ENCODE results near the gene ILKAP. TPM values are rescaled to one million over a fixed set of nuclear protein-coding genes. Genes with fewer than 3 reads are reported as not detected.

ILKAP gene
- polyA plus RNA-seq, 3 donors = 23.2 to 44.2 (median 29.3) TPM

DNA sequence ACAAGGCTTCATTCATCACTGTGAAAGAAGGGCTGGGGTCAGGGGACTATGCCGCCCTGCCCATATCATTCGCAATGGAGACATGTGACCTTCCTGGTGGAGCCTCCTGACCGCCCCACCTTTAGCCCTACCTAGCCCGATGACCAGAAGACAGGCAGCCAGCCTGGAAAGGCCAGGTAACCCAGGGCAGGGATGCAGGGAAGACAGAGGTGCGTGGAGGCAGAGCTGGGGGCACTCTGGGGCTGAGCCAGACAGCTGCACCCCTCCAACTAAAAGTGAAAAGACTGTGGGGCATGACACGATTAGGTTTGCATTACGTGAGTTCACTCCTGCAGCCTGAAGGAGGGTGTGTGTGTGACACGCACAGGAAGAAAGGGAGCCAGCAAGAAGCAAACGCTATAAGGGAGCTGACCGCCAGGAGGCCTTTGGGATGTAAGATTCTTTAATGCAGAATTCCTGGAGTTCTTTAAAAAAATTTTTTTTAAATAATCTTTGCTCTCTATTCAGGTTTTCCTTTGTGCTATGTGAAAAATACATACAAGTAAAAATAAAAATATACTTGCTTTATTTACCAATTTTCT, 40.1 kb upstream of the ILKAP start:
- H3K27me3 Mint-ChIP-seq (ENCODE audit: low read depth in 3 of 3) = peaks cover 24 to 38% (median 27%) of the 10 kb centered on the region in 3 donors
- H2AFZ ChIP-seq (ENCODE audit: insufficient read depth, low read depth, low read length, poor library complexity, severe bottlenecking) = no peak overlapping the region
- H3K9me3 Mint-ChIP-seq = peaks cover 0 to 15% (median 8%) of the 10 kb centered on the region in 7 donors
- H3K36me3 Mint-ChIP-seq = peaks cover 36 to 41% of the 10 kb centered on the region in 2 donors
- 98% methylated on average over 7 of the region's 10 CpGs for WGBS (ENCODE audit: insufficient coverage)
- H3K27ac Mint-ChIP-seq = no peak overlapping the region
- H3K27ac ChIP-seq (ENCODE audit: low read depth in 1 of 2, low read length in 2 of 2) = no peak overlapping the region
- H3K79me2 ChIP-seq (ENCODE audit: insufficient read depth, low read length) = no peaks in the 10 kb centered on the region
- H4K20me1 ChIP-seq (ENCODE audit: insufficient read depth, low read length) = no peaks in the 10 kb centered on the region
- no peak overlapping the region for H3K9ac ChIP-seq (ENCODE audit: insufficient read depth, low read length, poor library complexity, severe bottlenecking)
- intact Hi-C loops (cut with micrococcal nuclease) = loop anchor here (5.0 kb wide), 2 partner anchors 41 to 181 kb away; partner anchors contain the start of genes ILKAP (in 1 of the 2) and SCLY (in 1 of the 2)
- H3K4me1 Mint-ChIP-seq = peaks cover 15% of the 10 kb centered on the region
- no peak overlapping the region for H3K4me2 ChIP-seq (replicated peaks; ENCODE audit: extremely low read depth, low read length, poor library complexity, severe bottlenecking)
- peaks cover 11 to 25% of the 10 kb centered on the region in 2 donors for H3K4me1 ChIP-seq (ENCODE audit: control insufficient read depth in 1 of 2, insufficient read depth in 2 of 2, low read length in 2 of 2)
- TF ChIP-seq, protein P1, sequence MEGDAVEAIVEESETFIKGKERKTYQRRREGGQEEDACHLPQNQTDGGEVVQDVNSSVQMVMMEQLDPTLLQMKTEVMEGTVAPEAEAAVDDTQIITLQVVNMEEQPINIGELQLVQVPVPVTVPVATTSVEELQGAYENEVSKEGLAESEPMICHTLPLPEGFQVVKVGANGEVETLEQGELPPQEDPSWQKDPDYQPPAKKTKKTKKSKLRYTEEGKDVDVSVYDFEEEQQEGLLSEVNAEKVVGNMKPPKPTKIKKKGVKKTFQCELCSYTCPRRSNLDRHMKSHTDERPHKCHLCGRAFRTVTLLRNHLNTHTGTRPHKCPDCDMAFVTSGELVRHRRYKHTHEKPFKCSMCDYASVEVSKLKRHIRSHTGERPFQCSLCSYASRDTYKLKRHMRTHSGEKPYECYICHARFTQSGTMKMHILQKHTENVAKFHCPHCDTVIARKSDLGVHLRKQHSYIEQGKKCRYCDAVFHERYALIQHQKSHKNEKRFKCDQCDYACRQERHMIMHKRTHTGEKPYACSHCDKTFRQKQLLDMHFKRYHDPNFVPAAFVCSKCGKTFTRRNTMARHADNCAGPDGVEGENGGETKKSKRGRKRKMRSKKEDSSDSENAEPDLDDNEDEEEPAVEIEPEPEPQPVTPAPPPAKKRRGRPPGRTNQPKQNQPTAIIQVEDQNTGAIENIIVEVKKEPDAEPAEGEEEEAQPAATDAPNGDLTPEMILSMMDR (IDR thresholded peaks at IDR 0.05) = no peak
- H3K4me3 ChIP-seq (replicated peaks in 1 of 3; ENCODE audit: low read depth in 2 of 3, low read length in 3 of 3) = no peak overlapping the region
- H3K9me3 ChIP-seq (replicated peaks in 1 of 2; ENCODE audit: control insufficient read depth in 1 of 2, insufficient read depth in 1 of 2, low read length in 2 of 2) = peaks cover 4 to 7% of the 10 kb centered on the region in 2 donors
- H3K36me3 ChIP-seq (replicated peaks in 1 of 2; ENCODE audit: control insufficient read depth in 1 of 2, insufficient read depth in 2 of 2, low read length in 2 of 2) = peaks cover 17 to 37% of the 10 kb centered on the region in 2 donors
- H3K27me3 ChIP-seq (ENCODE audit: control insufficient read depth in 2 of 2, insufficient read depth in 2 of 2, low read length in 2 of 2) = peaks cover 24 to 34% of the 10 kb centered on the region in 2 donors
- no peak for DNase-seq
- H3K4me3 Mint-ChIP-seq = no peak overlapping the region

- no peak overlapping the region for H3K9ac ChIP-seq (ENCODE audit: insufficient read depth, low read length, poor library complexity, severe bottlenecking)
- Mint-ChIP-seq H3K27ac (no peak overlapping the region), H3K36me3 (peaks cover 32 to 37% of the 10 kb centered on the region in 2 donors), H3K27me3 (ENCODE audit: low read depth in 3 of 3) (peaks cover 30 to 45% (median 34%) of the 10 kb centered on the region in 3 donors), H3K4me3 (no peak overlapping the region), H3K9me3 (peaks cover 0 to 17% (median 9%) of the 10 kb centered on the region in 7 donors), H3K4me1 (peaks cover 15% of the 10 kb centered on the region)
- peaks cover 11 to 26% of the 10 kb centered on the region in 2 donors for H3K4me1 ChIP-seq (ENCODE audit: control insufficient read depth in 1 of 2, insufficient read depth in 2 of 2, low read length in 2 of 2)
- TF ChIP-seq, protein P1 (IDR thresholded peaks at IDR 0.05) = no peak
- no peak for DNase-seq
- peaks cover 17 to 32% of the 10 kb centered on the region in 2 donors for H3K36me3 ChIP-seq (replicated peaks in 1 of 2; ENCODE audit: control insufficient read depth in 1 of 2, insufficient read depth in 2 of 2, low read length in 2 of 2)
- peaks cover 25 to 40% of the 10 kb centered on the region in 2 donors for H3K27me3 ChIP-seq (ENCODE audit: control insufficient read depth in 2 of 2, insufficient read depth in 2 of 2, low read length in 2 of 2)
- H3K4me3 ChIP-seq (replicated peaks in 1 of 3; ENCODE audit: low read depth in 2 of 3, low read length in 3 of 3) = no peak overlapping the region
- WGBS (ENCODE audit: insufficient coverage) = 93% methylated on average over 5 of the region's 7 CpGs
- H3K79me2 ChIP-seq (ENCODE audit: insufficient read depth, low read length) = no peaks in the 10 kb centered on the region
- intact Hi-C loops (cut with micrococcal nuclease) = loop anchor here (5.0 kb wide), 2 partner anchors 41 to 181 kb away; partner anchors contain the start of genes ILKAP (in 1 of the 2) and SCLY (in 1 of the 2)
- H4K20me1 ChIP-seq (ENCODE audit: insufficient read depth, low read length) = no peaks in the 10 kb centered on the region
- H3K27ac ChIP-seq (ENCODE audit: low read depth in 1 of 2, low read length in 2 of 2) = no peak overlapping the region
- peaks cover 8 to 11% of the 10 kb centered on the region in 2 donors for H3K9me3 ChIP-seq (replicated peaks in 1 of 2; ENCODE audit: control insufficient read depth in 1 of 2, insufficient read depth in 1 of 2, low read length in 2 of 2)
- H2AFZ ChIP-seq (ENCODE audit: insufficient read depth, low read depth, low read length, poor library complexity, severe bottlenecking) = no peak overlapping the region
- no peak overlapping the region for H3K4me2 ChIP-seq (replicated peaks; ENCODE audit: extremely low read depth, low read length, poor library complexity, severe bottlenecking)
Observed at GRCh38 chr2:238242731-238243495, 39.4 kb upstream of the ILKAP start.

All from CD14-positive monocyte (primary cell).